Skeletal muscle tissue (tissue), 4 donors: ENCODE data around the gene MGST2. TPM values are rescaled to one million over a fixed set of nuclear protein-coding genes. Genes with fewer than 3 reads are reported as not detected.
"Not testable (repeated sequence)": the region's sequence is repeated elsewhere in the genome, so short reads cannot be mapped to it uniquely, and the experiment has no call there.

ENCODE experiments used
- H3K27ac ChIP-seq: one replicate; pipeline ENCODE4 v1.7.0; 2013; ENCODE audit warnings: mild to moderate bottlenecking, low read depth, low read length, inconsistent platforms
- H3K27me3 ChIP-seq, 3 donors: one replicate each; pipeline ENCODE4 v1.7.0; 2013; ENCODE audit warnings: low read length in 3 of 3; ENCODE audit not compliant: control insufficient read depth in 3 of 3, insufficient read depth in 3 of 3
- H3K36me3 ChIP-seq, 3 donors: one replicate each; pipeline ENCODE4 v1.7.0; 2013; ENCODE audit warnings: low read length in 3 of 3; ENCODE audit not compliant: control insufficient read depth in 3 of 3, insufficient read depth in 3 of 3
- H3K4me1 ChIP-seq, 3 donors: one replicate each; pipeline ENCODE4 v1.7.0; 2013; ENCODE audit warnings: low read length in 3 of 3, mild to moderate bottlenecking in 3 of 3; ENCODE audit not compliant: control insufficient read depth in 3 of 3, insufficient read depth in 3 of 3
- H3K4me3 ChIP-seq, 3 donors: one replicate each; pipeline ENCODE4 v1.7.0; 2013; ENCODE audit warnings: low read length in 3 of 3
- H3K9ac ChIP-seq, 3 donors: one replicate each; pipeline ENCODE4 v1.7.0; 2013; ENCODE audit warnings: low read length in 3 of 3, mild to moderate bottlenecking in 3 of 3, moderate library complexity in 2 of 3, low read depth in 1 of 3
- H3K9me3 ChIP-seq, 3 donors: one replicate each; pipeline ENCODE4 v1.7.0; 2013; ENCODE audit warnings: low read length in 3 of 3; ENCODE audit not compliant: control insufficient read depth in 3 of 3
- total RNA-seq: library from RNA; depleted of rRNA; stranded (reverse); fragments of >200 nt; gene quantifications from one replicate; pipeline ENCODE4 v1.2.3, GENCODE V29; 2014
- donor health status: Osteomylitis.

The MGST2 gene
- total RNA-seq, 1 donor from 2014 or later: 37.6 TPM

GRCh38 chr4:139698167-139698925 lies 32.7 kb downstream of the MGST2 start:
- H3K4me3 ChIP-seq, H3K27ac ChIP-seq, H3K9ac ChIP-seq, H3K27me3 ChIP-seq, H3K9me3 ChIP-seq, H3K4me1 ChIP-seq: not testable (repeated sequence)
- peaks cover 0 to 13% (median 8%) of the 10 kb centered on the region in 3 donors for H3K36me3 ChIP-seq

GRCh38 chr4:139700568-139700967 lies 34.9 kb downstream of the MGST2 start:
- Histone ChIP-seq H3K36me3 (peaks cover 7 to 25% (median 15%) of the 10 kb centered on the region in 3 donors), H3K9me3 (no peaks in the 10 kb centered on the region), H3K4me3 (no peak overlapping the region), H3K9ac (no peak overlapping the region), H3K4me1 (no peaks in the 10 kb centered on the region), H3K27me3 (no peaks in the 10 kb centered on the region), H3K27ac (no peak overlapping the region)

GRCh38 chr4:139704915-139705485 lies 39.4 kb downstream of the MGST2 start:
- peaks cover 7 to 20% (median 15%) of the 10 kb centered on the region in 3 donors for H3K36me3 ChIP-seq

GRCh38 chr4:139709660-139710059 lies 44.0 kb downstream of the MGST2 start:
- Histone ChIP-seq H3K27ac (no peak overlapping the region), H3K36me3 (peaks cover 0 to 4% (median 4%) of the 10 kb centered on the region in 3 donors), H3K4me1 (peaks cover 0 to 5% (median 0%) of the 10 kb centered on the region in 3 donors), H3K9ac (no peak overlapping the region), H3K4me3 (no peak overlapping the region), H3K9me3 (no peaks in the 10 kb centered on the region), H3K27me3 (no peaks in the 10 kb centered on the region)

More at GRCh38 chr4:139704915-139705485, 39.4 kb downstream of the MGST2 start:
- Histone ChIP-seq H3K4me1 (no peaks in the 10 kb centered on the region), H3K27me3 (no peaks in the 10 kb centered on the region), H3K27ac (no peak overlapping the region), H3K4me3 (no peak overlapping the region), H3K9me3 (no peaks in the 10 kb centered on the region), H3K9ac (no peak overlapping the region)

- H3K27me3 ChIP-seq: no peaks in the 10 kb centered on the region
- peaks cover under 1 to 5% (median 2%) of the 10 kb centered on the region in 3 donors for H3K4me1 ChIP-seq
- H3K27ac ChIP-seq: no peak overlapping the region
- no peak overlapping the region for H3K4me3 ChIP-seq
- no peaks in the 10 kb centered on the region for H3K9me3 ChIP-seq
- no peak overlapping the region for H3K9ac ChIP-seq
- peaks cover 0 to 4% (median 4%) of the 10 kb centered on the region in 3 donors for H3K36me3 ChIP-seq
Measured at GRCh38 chr4:139710073-139710472, 44.5 kb downstream of the MGST2 start.

- Histone ChIP-seq H3K9ac (no peak overlapping the region), H3K4me1 (peaks cover 6 to 12% (median 11%) of the 10 kb centered on the region in 3 donors), H3K27ac (no peak overlapping the region), H3K9me3 (no peaks in the 10 kb centered on the region), H3K36me3 (peaks cover 0 to 3% (median 0%) of the 10 kb centered on the region in 3 donors), H3K4me3 (no peak overlapping the region), H3K27me3 (no peaks in the 10 kb centered on the region)
Measured at GRCh38 chr4:139711461-139711860, 45.8 kb downstream of the MGST2 start.

- H3K27ac ChIP-seq: no peak overlapping the region
- peaks cover 6 to 12% (median 11%) of the 10 kb centered on the region in 3 donors for H3K4me1 ChIP-seq
- H3K9me3 ChIP-seq: no peaks in the 10 kb centered on the region
- no peak overlapping the region for H3K9ac ChIP-seq
- H3K36me3 ChIP-seq: no peaks in the 10 kb centered on the region
- no peaks in the 10 kb centered on the region for H3K27me3 ChIP-seq
- H3K4me3 ChIP-seq: no peak overlapping the region
Measured at GRCh38 chr4:139712882-139713281, 47.3 kb downstream of the MGST2 start.

GRCh38 chr4:139715746-139716391 lies 50.2 kb downstream of the MGST2 start:
- peaks cover 8 to 14% (median 10%) of the 10 kb centered on the region in 3 donors for H3K36me3 ChIP-seq
- H3K9ac ChIP-seq: no peak overlapping the region
- peaks cover 6 to 12% (median 7%) of the 10 kb centered on the region in 3 donors for H3K4me1 ChIP-seq
- no peaks in the 10 kb centered on the region for H3K27me3 ChIP-seq
- peak overlapping the region; percentile 7 for H3K27ac ChIP-seq
- H3K4me3 ChIP-seq: no peak overlapping the region
- no peaks in the 10 kb centered on the region for H3K9me3 ChIP-seq

GRCh38 chr4:139718358-139718757 lies 52.7 kb downstream of the MGST2 start:
- Histone ChIP-seq H3K36me3 (peaks cover 8 to 14% (median 10%) of the 10 kb centered on the region in 3 donors), H3K27me3 (no peaks in the 10 kb centered on the region), H3K9ac (no peak overlapping the region), H3K4me1 (peaks cover 5 to 12% (median 6%) of the 10 kb centered on the region in 3 donors), H3K27ac (no peak overlapping the region), H3K9me3 (no peaks in the 10 kb centered on the region), H3K4me3 (no peak overlapping the region)

- H3K9me3 ChIP-seq: no peaks in the 10 kb centered on the region
- no peaks in the 10 kb centered on the region for H3K27me3 ChIP-seq
- no peak overlapping the region for H3K9ac ChIP-seq
- H3K36me3 ChIP-seq: peaks cover 8 to 14% (median 10%) of the 10 kb centered on the region in 3 donors
- no peak overlapping the region for H3K4me3 ChIP-seq
- H3K4me1 ChIP-seq: peaks cover 5 to 12% (median 6%) of the 10 kb centered on the region in 3 donors
- no peak overlapping the region for H3K27ac ChIP-seq
Measured at GRCh38 chr4:139718833-139719232, 53.2 kb downstream of the MGST2 start.
